Fibroblast of lung (primary cell): ENCODE results near the gene ZNF384. TPM values are rescaled to one million over a fixed set of nuclear protein-coding genes. Genes with fewer than 3 reads are reported as not detected.

ENCODE experiments used
- DNase-seq, 2 donors: peaks; one replicate each; pipeline versions ENCODE4 v3.0.0 to v3.0.0-alpha.2; 2010; ENCODE audit warnings: low read depth in 2 of 2
- H2AFZ ChIP-seq: 2 replicates; pipeline ENCODE4 v1.5.1; 2012; ENCODE audit warnings: low read length, control low read depth, inconsistent platforms
- H3K27ac ChIP-seq: 2 replicates; pipeline ENCODE4 v1.5.1; 2011; ENCODE audit warnings: low read length, control low read depth; ENCODE audit not compliant: insufficient read depth
- H3K27me3 ChIP-seq: 2 replicates; pipeline ENCODE4 v1.5.1; 2011; ENCODE audit warnings: mild to moderate bottlenecking, low read length; ENCODE audit not compliant: control insufficient read depth, insufficient read depth
- H3K36me3 ChIP-seq: 2 replicates; pipeline ENCODE4 v1.5.1; 2011; ENCODE audit warnings: low read length; ENCODE audit not compliant: control insufficient read depth, insufficient read depth
- H3K4me1 ChIP-seq: 2 replicates; pipeline ENCODE4 v1.5.1; 2011; ENCODE audit warnings: low read length; ENCODE audit not compliant: control insufficient read depth, insufficient read depth; ENCODE audit errors: extremely low read depth
- H3K4me2 ChIP-seq: 2 replicates; pipeline ENCODE4 v1.5.1; 2011; ENCODE audit warnings: low read length, control low read depth; ENCODE audit not compliant: insufficient read depth; ENCODE audit errors: extremely low read depth
- H3K4me3 ChIP-seq, 4 experiments: fragments of 200-600 bp in 1 of 4; sonication (generic) in 1 of 4; replicated peaks in 1 of 4; 2 replicates each; pipeline ENCODE4 v1.5.1; 2011 to 2016; ENCODE audit warnings: low read length in 4 of 4, low read depth in 3 of 4, mild to moderate bottlenecking in 3 of 4, control low read depth in 2 of 4, inconsistent platforms in 1 of 4, mixed read lengths in 1 of 4; ENCODE audit not compliant: insufficient read depth in 1 of 4; ENCODE audit errors: control extremely low read depth in 1 of 4
- H3K79me2 ChIP-seq: 2 replicates; pipeline ENCODE4 v1.5.1; 2012; ENCODE audit warnings: mild to moderate bottlenecking, low read length, inconsistent platforms; ENCODE audit not compliant: control insufficient read depth, insufficient read depth
- H3K9ac ChIP-seq: 2 replicates; pipeline ENCODE4 v1.5.1; 2011; ENCODE audit warnings: mild to moderate bottlenecking, low read length, control low read depth; ENCODE audit not compliant: insufficient read depth
- H3K9me3 ChIP-seq: 2 replicates; pipeline ENCODE4 v1.5.1; 2012; ENCODE audit warnings: low read depth, low read length; ENCODE audit not compliant: control insufficient read depth, insufficient read depth
- H4K20me1 ChIP-seq: 2 replicates; pipeline ENCODE4 v1.5.1; 2011; ENCODE audit warnings: low read length; ENCODE audit not compliant: control insufficient read depth, insufficient read depth; ENCODE audit errors: extremely low read depth
- CTCF ChIP-seq, 2 donors: IDR thresholded peaks in 1 of 2; conservative IDR thresholded peaks in 1 of 2; 1 replicate in 1 of 2; 2 replicates in 1 of 2; pipeline ENCODE4 v1.5.1; 2011 to 2012; ENCODE audit warnings: low read length in 2 of 2, control low read depth in 1 of 2, inconsistent platforms in 1 of 2, low read depth in 1 of 2, mild to moderate bottlenecking in 1 of 2
- EZH2 ChIP-seq: IDR thresholded peaks from 2 replicates; pipeline ENCODE4 v1.5.1; 2012; ENCODE audit warnings: low read length, control low read depth, mild to moderate bottlenecking; ENCODE audit errors: missing control alignments
- polyA plus RNA-seq, 2 donors: library from polyadenylated mRNA; depleted of rRNA in 1 of 2; stranded (reverse) in 1 of 2; unstranded in 1 of 2; fragments of >200 nt; gene quantifications; 2 replicates each; pipeline ENCODE4 v1.2.1, GENCODE V29; 2011 to 2012; ENCODE audit warnings: missing spikeins in 1 of 2
- total RNA-seq: library from RNA; depleted of rRNA; stranded (reverse); fragments of >200 nt; gene quantifications from 2 replicates; pipeline ENCODE4 v1.2.1, GENCODE V29; 2014

Gene ZNF384
- total and polyA plus RNA-seq, 2 donors (not counting 1 experiment from before 2014, with no cell fraction given), result 12.2 to 34.8 TPM

- no peaks in the 10 kb centered on the region for H3K27me3 ChIP-seq
- H3K9ac ChIP-seq, result peak overlapping the region; percentile 95
- TF ChIP-seq EZH2 (no peak), CTCF (conservative IDR thresholded peaks at IDR 0.05 in 1 of 2, IDR thresholded peaks at IDR 0.05 in 1 of 2; ENCODE audit: low read depth in 1 of 2, low read length in 2 of 2) (no peak)
- peak overlapping the region; percentile 93 for H3K27ac ChIP-seq
- DNase-seq, result no peak
- no peaks in the 10 kb centered on the region for H4K20me1 ChIP-seq
- no peaks in the 10 kb centered on the region for H3K36me3 ChIP-seq
- H3K4me3 ChIP-seq, result peak overlapping the region; percentile 59 to 96 (median 79)
- H3K4me1 ChIP-seq, result peaks cover 3% of the 10 kb centered on the region
- H3K9me3 ChIP-seq, result no peaks in the 10 kb centered on the region
- peak overlapping the region; percentile 64 for H2AFZ ChIP-seq
- peaks cover 54% of the 10 kb centered on the region for H3K79me2 ChIP-seq
- H3K4me2 ChIP-seq, result peak overlapping the region; percentile 99
Observed at GRCh38 chr12:6688543-6688998, 604 bp downstream of the ZNF384 start.

- TF ChIP-seq CTCF (conservative IDR thresholded peaks at IDR 0.05 in 1 of 2, IDR thresholded peaks at IDR 0.05 in 1 of 2; ENCODE audit: low read depth in 1 of 2, low read length in 2 of 2), result no peak
- TF ChIP-seq EZH2, result no peak
- Histone ChIP-seq H3K4me2 (no peak overlapping the region), H3K27me3 (no peaks in the 10 kb centered on the region), H3K79me2 (peaks cover 76% of the 10 kb centered on the region), H3K9me3 (no peaks in the 10 kb centered on the region), H2AFZ (no peak overlapping the region), H3K4me3 (no peak overlapping the region), H3K36me3 (no peaks in the 10 kb centered on the region), H3K4me1 (peaks cover 3% of the 10 kb centered on the region), H4K20me1 (no peaks in the 10 kb centered on the region), H3K27ac (no peak overlapping the region), H3K9ac (no peak overlapping the region)
- no peak for DNase-seq
Observed at GRCh38 chr12:6685814-6686213, 3.4 kb downstream of the ZNF384 start.

GRCh38 chr12:6684609-6685008, 4.6 kb downstream of the ZNF384 start:
- TF ChIP-seq CTCF (conservative IDR thresholded peaks at IDR 0.05 in 1 of 2, IDR thresholded peaks at IDR 0.05 in 1 of 2; ENCODE audit: low read depth in 1 of 2, low read length in 2 of 2) (peak; percentile 35 to 56), EZH2 (no peak)
- Histone ChIP-seq H4K20me1 (no peaks in the 10 kb centered on the region), H3K9me3 (no peaks in the 10 kb centered on the region), H3K79me2 (peaks cover 79% of the 10 kb centered on the region), H3K27me3 (no peaks in the 10 kb centered on the region), H3K4me2 (no peak overlapping the region), H3K4me1 (peaks cover 2% of the 10 kb centered on the region), H3K9ac (no peak overlapping the region), H3K36me3 (no peaks in the 10 kb centered on the region), H3K4me3 (no peak overlapping the region), H3K27ac (no peak overlapping the region), H2AFZ (no peak overlapping the region)
- peak in 1 of 2 donors; percentile 43 for DNase-seq
